Transverse colon (tissue), 4 donors: Measurements from ENCODE around the gene SLC36A2. TPM values are rescaled to one million over a fixed set of nuclear protein-coding genes. Genes with fewer than 3 reads are reported as not detected.

Experiments
- DNase-seq: peaks from one replicate; pipeline ENCODE4 v3.0.0-alpha.2; 2019
- H3K27ac ChIP-seq, 4 donors: fragments of 200-600 bp; sonication (generic); 2 replicates each; pipeline ENCODE4 v1.5.1; 2016 to 2018; ENCODE audit warnings: inconsistent platforms in 4 of 4
- H3K27me3 ChIP-seq: fragments of 200-600 bp; sonication (generic); 2 replicates; pipeline ENCODE4 v1.5.1; 2017; ENCODE audit warnings: inconsistent platforms
- H3K36me3 ChIP-seq, 4 donors: fragments of 200-600 bp; sonication (generic); 2 replicates each; pipeline ENCODE4 v1.5.1; 2017 to 2019; ENCODE audit warnings: inconsistent platforms in 4 of 4
- H3K4me1 ChIP-seq, 4 donors: fragments of 200-600 bp; sonication (generic); 2 replicates each; pipeline ENCODE4 v1.5.1; 2017 to 2020; ENCODE audit warnings: inconsistent platforms in 4 of 4
- H3K4me3 ChIP-seq, 4 donors: fragments of 200-600 bp; sonication (generic); 1 replicate in 1 of 4; 2 replicates in 3 of 4; pipeline versions ENCODE4 v1.5.1 to v1.6.1; 2017 to 2019; ENCODE audit warnings: inconsistent platforms in 4 of 4
- H3K9me3 ChIP-seq, 2 donors: fragments of 200-600 bp; sonication (generic); 2 replicates each; pipeline ENCODE4 v1.5.1; 2017 to 2019; ENCODE audit warnings: inconsistent platforms in 2 of 2
- EP300 ChIP-seq: sonication (generic); formaldehyde crosslinking; IDR thresholded peaks from one replicate; pipeline ENCODE4 v1.6.1; 2017; ENCODE audit warnings: antibody characterized with exemption, low read depth
- POLR2A ChIP-seq: fragments of 450-650 bp; IDR thresholded peaks from one replicate; pipeline ENCODE4 v1.6.1; 2016; ENCODE audit warnings: antibody characterized with exemption, mild to moderate bottlenecking, moderate library complexity
- POLR2AphosphoS5 ChIP-seq, 3 donors: sonication (generic); formaldehyde crosslinking; IDR thresholded peaks; one replicate each; pipeline ENCODE4 v1.6.1; 2016; ENCODE audit warnings: antibody characterized with exemption in 3 of 3
- WGBS, 2 donors: methylation state at CpG; one replicate each; pipeline ENCODE4 v1.1.5; 2018; ENCODE audit warnings: low coverage in 1 of 2; 5-methylcytosine and 5-hydroxymethylcytosine counted together
- in situ Hi-C, 4 donors: fragments of 200-750 bp; cut with MboI; loops; one replicate each; pipeline versions ENCODE4 v1.15.0 to v1.15.1; 2017; ENCODE audit warnings: low sequenced_read_pairs in 3 of 4, low pct_ligation_motif_present in 1 of 4, low pct_unique_long_range_greater_than_20kb in 1 of 4
- intact Hi-C: fragments of 100-400 bp; cut with DNase I; formaldehyde crosslinking; loops from one replicate; pipeline ENCODE4 v1.15.1; 2023; ENCODE audit warnings: low total_unique reads
- total RNA-seq, 4 donors: library from RNA; depleted of rRNA; stranded (reverse); fragments of >200 nt; gene quantifications; one replicate each; pipeline ENCODE4 v1.1.0, GENCODE V29; 2016
- TF ChIP-seq, protein P1 (sequence below), 5 experiments: fragments of 200-600 bp in 3 of 5; fragments of 450-650 bp in 2 of 5; sonication (generic) in 3 of 5; IDR thresholded peaks; 1 replicate in 2 of 5; 2 replicates in 3 of 5; pipeline ENCODE4 v1.5.1; 2016 to 2017; ENCODE audit warnings: antibody characterized with exemption in 5 of 5, inconsistent platforms in 3 of 5, mild to moderate bottlenecking in 2 of 5, moderate library complexity in 1 of 5

SLC36A2 gene
- total RNA-seq, 4 donors from 2014 or later = not detected

DNA sequence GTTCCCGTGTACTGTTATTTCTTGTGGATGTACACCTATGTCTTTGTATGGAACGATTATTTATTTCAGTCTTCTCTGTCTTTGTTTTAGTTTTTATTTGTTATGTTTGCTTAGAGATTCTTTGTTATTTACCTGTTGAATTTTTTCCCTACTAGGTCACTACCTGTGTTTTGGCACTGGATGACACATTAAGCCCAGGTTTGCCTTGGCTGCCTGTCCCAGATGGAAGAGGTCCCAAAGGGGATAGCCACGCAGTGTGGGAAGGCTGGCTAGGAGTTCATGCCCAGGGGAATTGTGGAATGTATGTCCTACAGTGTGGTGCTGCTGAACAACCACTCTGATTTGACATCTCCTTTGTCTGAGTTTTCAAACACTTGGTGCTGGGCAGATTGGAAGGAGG, 15.6 kb upstream of the SLC36A2 start:
- H3K9me3 ChIP-seq = peaks cover 17% of the 10 kb centered on the region in 2 donors
- WGBS, 2 donors = 82 to 95% methylated on average over 2 to 3 of the region's 3 CpGs
- TF ChIP-seq POLR2AphosphoS5 (IDR thresholded peaks at IDR 0.05) (no peak), POLR2A (no peak), EP300 (no peak)
- TF ChIP-seq, protein P1, sequence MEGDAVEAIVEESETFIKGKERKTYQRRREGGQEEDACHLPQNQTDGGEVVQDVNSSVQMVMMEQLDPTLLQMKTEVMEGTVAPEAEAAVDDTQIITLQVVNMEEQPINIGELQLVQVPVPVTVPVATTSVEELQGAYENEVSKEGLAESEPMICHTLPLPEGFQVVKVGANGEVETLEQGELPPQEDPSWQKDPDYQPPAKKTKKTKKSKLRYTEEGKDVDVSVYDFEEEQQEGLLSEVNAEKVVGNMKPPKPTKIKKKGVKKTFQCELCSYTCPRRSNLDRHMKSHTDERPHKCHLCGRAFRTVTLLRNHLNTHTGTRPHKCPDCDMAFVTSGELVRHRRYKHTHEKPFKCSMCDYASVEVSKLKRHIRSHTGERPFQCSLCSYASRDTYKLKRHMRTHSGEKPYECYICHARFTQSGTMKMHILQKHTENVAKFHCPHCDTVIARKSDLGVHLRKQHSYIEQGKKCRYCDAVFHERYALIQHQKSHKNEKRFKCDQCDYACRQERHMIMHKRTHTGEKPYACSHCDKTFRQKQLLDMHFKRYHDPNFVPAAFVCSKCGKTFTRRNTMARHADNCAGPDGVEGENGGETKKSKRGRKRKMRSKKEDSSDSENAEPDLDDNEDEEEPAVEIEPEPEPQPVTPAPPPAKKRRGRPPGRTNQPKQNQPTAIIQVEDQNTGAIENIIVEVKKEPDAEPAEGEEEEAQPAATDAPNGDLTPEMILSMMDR (IDR thresholded peaks at IDR 0.05) = no peak
- intact Hi-C loops (no loop called here), in situ Hi-C loops (no loop called here)
- H3K27me3 ChIP-seq = no peaks in the 10 kb centered on the region
- no peaks in the 10 kb centered on the region for H3K4me1 ChIP-seq
- H3K36me3 ChIP-seq = no peaks in the 10 kb centered on the region
- no peak overlapping the region for H3K27ac ChIP-seq
- H3K4me3 ChIP-seq = no peak overlapping the region
- no peak for DNase-seq

DNA sequence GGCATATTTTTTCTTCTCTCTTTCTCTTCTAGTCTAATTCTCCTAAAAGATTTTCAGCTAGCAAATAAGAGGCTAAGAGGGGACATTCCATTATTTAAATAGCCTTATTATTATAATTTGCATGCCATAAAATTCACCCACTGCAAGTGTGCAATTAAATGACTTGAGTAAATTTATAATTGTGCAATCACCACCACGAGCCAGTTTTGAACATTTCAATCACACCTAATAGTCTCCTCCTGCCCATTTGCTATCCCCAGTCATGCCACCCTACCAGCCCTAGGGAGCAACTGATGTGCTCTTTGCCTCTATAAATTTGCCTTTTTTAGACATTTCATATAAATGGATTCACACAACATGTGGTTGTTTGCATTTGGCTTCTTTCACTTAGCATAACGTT, 12.0 kb upstream of the SLC36A2 start:
- Histone ChIP-seq H3K36me3 (no peaks in the 10 kb centered on the region), H3K27me3 (no peaks in the 10 kb centered on the region), H3K4me1 (no peaks in the 10 kb centered on the region), H3K27ac (no peak overlapping the region), H3K9me3 (peaks cover 6 to 7% of the 10 kb centered on the region in 2 donors), H3K4me3 (no peak overlapping the region)
- in situ Hi-C loops (no loop called here), intact Hi-C loops (no loop called here)
- 58 to 61% methylated on average over 2 of the region's 2 CpGs for WGBS, 2 donors
- TF ChIP-seq POLR2A (no peak), EP300 (no peak), POLR2AphosphoS5 (IDR thresholded peaks at IDR 0.05) (no peak)
- TF ChIP-seq, protein P1 (IDR thresholded peaks at IDR 0.05) = no peak
- no peak for DNase-seq

DNA sequence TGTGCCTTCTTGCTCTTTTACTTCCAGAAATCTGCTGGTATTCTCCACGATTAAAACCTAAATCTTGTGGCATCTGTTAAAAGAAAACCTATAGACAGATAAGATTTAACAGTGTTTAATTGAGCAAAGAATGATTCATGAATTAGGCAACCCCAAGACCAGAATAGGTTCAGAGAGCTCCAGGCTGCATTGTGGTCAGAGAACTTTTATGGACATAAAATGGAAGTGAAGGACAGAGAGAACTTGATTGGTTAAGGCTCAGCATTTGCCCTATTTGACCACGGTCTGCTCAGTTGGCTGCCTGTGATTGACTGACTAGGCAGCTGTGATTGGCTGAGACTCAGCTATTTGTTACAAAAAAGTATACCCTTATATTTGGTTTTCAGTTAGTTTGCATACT, 10.4 kb upstream of the SLC36A2 start:
- WGBS, 2 donors = 51 to 65% methylated on average over 2 of the region's 2 CpGs
- Histone ChIP-seq H3K27me3 (no peaks in the 10 kb centered on the region), H3K4me3 (no peak overlapping the region), H3K9me3 (peaks cover 5 to 7% of the 10 kb centered on the region in 2 donors), H3K36me3 (no peaks in the 10 kb centered on the region), H3K27ac (no peak overlapping the region), H3K4me1 (no peaks in the 10 kb centered on the region)
- no peak for DNase-seq
- in situ Hi-C loops (no loop called here), intact Hi-C loops (no loop called here)
- TF ChIP-seq POLR2AphosphoS5 (IDR thresholded peaks at IDR 0.05) (no peak), EP300 (no peak), POLR2A (no peak)
- TF ChIP-seq, protein P1 (IDR thresholded peaks at IDR 0.05) = no peak

DNA sequence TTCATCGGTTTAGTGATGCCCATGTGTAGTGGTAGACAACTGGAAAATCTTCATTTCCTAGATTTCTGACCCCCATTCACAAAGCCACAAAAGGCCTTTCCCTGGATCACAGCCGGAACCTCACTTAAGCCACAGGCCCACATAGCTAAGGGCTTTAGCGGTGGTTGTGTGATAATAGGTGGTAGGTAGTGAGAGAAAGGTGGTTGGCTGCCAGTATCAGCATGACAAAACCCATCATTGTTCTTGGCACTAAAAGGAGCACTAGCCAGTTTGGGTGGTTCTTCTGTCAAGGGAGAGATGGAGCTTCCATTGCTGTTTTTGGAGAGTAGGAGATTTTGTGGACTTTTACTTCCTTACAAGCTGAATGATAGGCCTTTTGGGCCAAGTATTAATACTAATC, 9.7 kb upstream of the SLC36A2 start:
- H3K4me3 ChIP-seq = no peak overlapping the region
- intact Hi-C loops = no loop called here
- no peak for DNase-seq
- no peak overlapping the region for H3K27ac ChIP-seq
- no peaks in the 10 kb centered on the region for H3K4me1 ChIP-seq
- no peak for TF ChIP-seq EP300
- no peaks in the 10 kb centered on the region for H3K27me3 ChIP-seq
- no peaks in the 10 kb centered on the region for H3K36me3 ChIP-seq
- WGBS, 2 donors = 89% methylated on average over 3 of the region's 3 CpGs; no CpG with 5 or more reads in 1 of the 2 donors
- H3K9me3 ChIP-seq = peaks cover 0 to 7% of the 10 kb centered on the region in 2 donors
- in situ Hi-C loops = no loop called here

DNA sequence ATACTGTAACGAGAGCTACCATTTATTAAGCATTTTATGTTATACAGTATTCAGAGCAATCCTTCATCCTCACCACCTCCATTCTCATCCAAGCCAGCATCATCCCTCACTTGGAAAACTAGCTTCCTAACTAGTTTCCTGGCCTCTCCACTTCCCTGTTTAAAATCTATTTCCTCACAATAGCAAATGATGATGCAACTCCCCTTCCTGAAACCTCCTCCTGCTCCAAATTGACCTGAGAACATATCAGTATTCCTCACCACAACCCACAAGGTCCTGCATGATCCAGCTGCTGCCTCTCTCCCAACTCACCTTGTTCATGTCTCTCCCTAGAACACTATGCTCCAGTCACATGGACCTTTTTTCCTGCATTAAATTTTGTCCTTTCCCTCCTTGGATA, 4.3 kb upstream of the SLC36A2 start:
- H3K9me3 ChIP-seq = no peaks in the 10 kb centered on the region
- 86 to 97% methylated on average over 1 of the region's 1 CpG for WGBS, 2 donors
- no peaks in the 10 kb centered on the region for H3K36me3 ChIP-seq
- intact Hi-C loops = no loop called here
- H3K27me3 ChIP-seq = no peaks in the 10 kb centered on the region
- in situ Hi-C loops = no loop called here
- H3K4me3 ChIP-seq = no peak overlapping the region
- no peak for DNase-seq
- H3K4me1 ChIP-seq = no peaks in the 10 kb centered on the region
- TF ChIP-seq POLR2AphosphoS5 (IDR thresholded peaks at IDR 0.05) (no peak), EP300 (no peak), POLR2A (no peak)
- TF ChIP-seq, protein P1 (IDR thresholded peaks at IDR 0.05) = no peak
- H3K27ac ChIP-seq = no peak overlapping the region
